ENCODE measurements around the gene ABCC11.

Gene ABCC11

GRCh38 chr16:48176635-48177408 lies 70.5 kb downstream of the ABCC11 start:
- Histone ChIP-seq H3K4me2 (ENCODE audit: low read depth, low read length, poor library complexity, severe bottlenecking) (no peak overlapping the region), H2AFZ (ENCODE audit: low read depth, low read length, severe bottlenecking) (no peak overlapping the region), H3K9me2 (replicated peaks; ENCODE audit: insufficient read depth, low read length) (no peaks in the 10 kb centered on the region), H3K4me3 (ENCODE audit: insufficient read depth, low read length, poor library complexity, severe bottlenecking) (no peak overlapping the region), H3K27ac (ENCODE audit: low read depth, low read length) (no peak overlapping the region), H3F3A (ENCODE audit: insufficient read depth) (no peaks in the 10 kb centered on the region), H3K9me3 (ENCODE audit: insufficient read depth, low read length) (no peaks in the 10 kb centered on the region), H3K79me2 (ENCODE audit: insufficient read depth, low read length) (no peaks in the 10 kb centered on the region), H3K27me3 (ENCODE audit: low read length) (no peaks in the 10 kb centered on the region), H3K9ac (ENCODE audit: low read length) (no peak overlapping the region), H4K20me1 (ENCODE audit: low read depth, low read length) (no peaks in the 10 kb centered on the region), H3K36me3 (ENCODE audit: low read length) (no peaks in the 10 kb centered on the region)
- TF ChIP-seq, protein P1, sequence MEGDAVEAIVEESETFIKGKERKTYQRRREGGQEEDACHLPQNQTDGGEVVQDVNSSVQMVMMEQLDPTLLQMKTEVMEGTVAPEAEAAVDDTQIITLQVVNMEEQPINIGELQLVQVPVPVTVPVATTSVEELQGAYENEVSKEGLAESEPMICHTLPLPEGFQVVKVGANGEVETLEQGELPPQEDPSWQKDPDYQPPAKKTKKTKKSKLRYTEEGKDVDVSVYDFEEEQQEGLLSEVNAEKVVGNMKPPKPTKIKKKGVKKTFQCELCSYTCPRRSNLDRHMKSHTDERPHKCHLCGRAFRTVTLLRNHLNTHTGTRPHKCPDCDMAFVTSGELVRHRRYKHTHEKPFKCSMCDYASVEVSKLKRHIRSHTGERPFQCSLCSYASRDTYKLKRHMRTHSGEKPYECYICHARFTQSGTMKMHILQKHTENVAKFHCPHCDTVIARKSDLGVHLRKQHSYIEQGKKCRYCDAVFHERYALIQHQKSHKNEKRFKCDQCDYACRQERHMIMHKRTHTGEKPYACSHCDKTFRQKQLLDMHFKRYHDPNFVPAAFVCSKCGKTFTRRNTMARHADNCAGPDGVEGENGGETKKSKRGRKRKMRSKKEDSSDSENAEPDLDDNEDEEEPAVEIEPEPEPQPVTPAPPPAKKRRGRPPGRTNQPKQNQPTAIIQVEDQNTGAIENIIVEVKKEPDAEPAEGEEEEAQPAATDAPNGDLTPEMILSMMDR (IDR thresholded peaks at IDR 0.05; ENCODE audit: insufficient read depth, low read length, poor library complexity, severe bottlenecking): no peak
- no peak for TF ChIP-seq EZH2phosphoT487 (conservative IDR thresholded peaks at IDR 0.05; ENCODE audit: low read length)

DNA sequence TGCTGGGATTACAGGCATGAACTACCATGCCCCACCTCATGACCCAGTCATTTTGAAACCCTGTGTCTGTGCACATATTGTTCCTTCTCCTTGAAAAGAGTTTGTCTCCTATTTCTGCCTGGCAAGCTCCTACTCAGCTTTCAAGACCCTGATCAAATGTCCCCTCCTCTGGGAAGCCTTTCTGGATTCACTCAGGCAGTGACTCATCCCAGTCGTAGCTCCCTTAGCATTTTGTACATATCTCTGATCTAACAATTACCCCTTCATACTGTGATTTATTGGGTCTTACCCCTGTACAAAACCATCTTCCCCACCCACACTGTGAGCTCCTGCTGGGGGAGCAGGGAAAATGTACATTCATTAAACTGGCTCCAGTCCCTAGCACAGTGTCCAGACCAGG lies 73.5 kb downstream of the ABCC11 start:
- H3K79me2 ChIP-seq (ENCODE audit: insufficient read depth, low read length): no peaks in the 10 kb centered on the region
- no peak overlapping the region for H3K4me3 ChIP-seq (ENCODE audit: insufficient read depth, low read length, poor library complexity, severe bottlenecking)
- H3F3A ChIP-seq (ENCODE audit: insufficient read depth): no peaks in the 10 kb centered on the region
- TF ChIP-seq EZH2phosphoT487 (conservative IDR thresholded peaks at IDR 0.05; ENCODE audit: low read length): no peak
- TF ChIP-seq, protein P1 (IDR thresholded peaks at IDR 0.05; ENCODE audit: insufficient read depth, low read length, poor library complexity, severe bottlenecking): no peak
- H3K9me3 ChIP-seq (ENCODE audit: insufficient read depth, low read length): no peaks in the 10 kb centered on the region
- no peak overlapping the region for H3K9ac ChIP-seq (ENCODE audit: low read length)
- H4K20me1 ChIP-seq (ENCODE audit: low read depth, low read length): no peaks in the 10 kb centered on the region
- no peaks in the 10 kb centered on the region for H3K27me3 ChIP-seq (ENCODE audit: low read length)
- no peak overlapping the region for H3K27ac ChIP-seq (ENCODE audit: low read depth, low read length)
- no peaks in the 10 kb centered on the region for H3K9me2 ChIP-seq (replicated peaks; ENCODE audit: insufficient read depth, low read length)
- no peak overlapping the region for H3K4me2 ChIP-seq (ENCODE audit: low read depth, low read length, poor library complexity, severe bottlenecking)
- no peak overlapping the region for H2AFZ ChIP-seq (ENCODE audit: low read depth, low read length, severe bottlenecking)
- H3K36me3 ChIP-seq (ENCODE audit: low read length): no peaks in the 10 kb centered on the region

DNA sequence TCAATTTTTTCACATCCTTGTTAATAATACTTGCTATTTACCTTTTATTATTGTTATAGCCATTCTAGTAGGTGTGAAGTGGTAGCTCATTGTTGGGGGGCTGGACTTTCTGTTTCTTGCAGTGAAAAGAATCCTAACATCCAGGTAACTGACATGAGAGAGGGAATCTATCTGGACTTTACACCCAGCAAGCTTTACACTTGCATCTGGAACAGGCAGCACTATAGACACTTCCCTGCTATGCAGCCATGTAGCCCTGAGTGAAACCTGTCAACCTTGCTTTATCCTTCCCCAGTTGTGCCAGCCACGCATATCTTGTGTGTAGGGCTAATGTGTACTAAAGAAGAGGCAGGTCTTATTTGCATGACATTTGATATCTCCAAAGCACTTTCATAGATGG lies 74.7 kb downstream of the ABCC11 start:
- Histone ChIP-seq H3K9me3 (ENCODE audit: insufficient read depth, low read length) (no peaks in the 10 kb centered on the region), H4K20me1 (ENCODE audit: low read depth, low read length) (no peaks in the 10 kb centered on the region), H3K9me2 (replicated peaks; ENCODE audit: insufficient read depth, low read length) (no peaks in the 10 kb centered on the region), H3K27ac (ENCODE audit: low read depth, low read length) (no peak overlapping the region), H3K27me3 (ENCODE audit: low read length) (no peaks in the 10 kb centered on the region), H2AFZ (ENCODE audit: low read depth, low read length, severe bottlenecking) (no peak overlapping the region), H3K4me2 (ENCODE audit: low read depth, low read length, poor library complexity, severe bottlenecking) (no peak overlapping the region), H3K9ac (ENCODE audit: low read length) (no peak overlapping the region), H3F3A (ENCODE audit: insufficient read depth) (no peaks in the 10 kb centered on the region), H3K4me3 (ENCODE audit: insufficient read depth, low read length, poor library complexity, severe bottlenecking) (no peak overlapping the region), H3K36me3 (ENCODE audit: low read length) (no peaks in the 10 kb centered on the region), H3K79me2 (ENCODE audit: insufficient read depth, low read length) (no peaks in the 10 kb centered on the region)
- TF ChIP-seq, protein P1 (IDR thresholded peaks at IDR 0.05; ENCODE audit: insufficient read depth, low read length, poor library complexity, severe bottlenecking): no peak
- no peak for TF ChIP-seq EZH2phosphoT487 (conservative IDR thresholded peaks at IDR 0.05; ENCODE audit: low read length)

Measured in SU-DHL-6 (cell line).